Transverse colon (tissue), 4 donors: ENCODE results near the gene STK33. TPM values are rescaled to one million over a fixed set of nuclear protein-coding genes. Genes with fewer than 3 reads are reported as not detected.

Experiments
- DNase-seq: peaks from one replicate; pipeline ENCODE4 v3.0.0-alpha.2; 2019
- H3K27ac ChIP-seq, 4 donors: fragments of 200-600 bp; sonication (generic); 2 replicates each; pipeline ENCODE4 v1.5.1; 2016 to 2018; ENCODE audit warnings: inconsistent platforms in 4 of 4
- H3K27me3 ChIP-seq: fragments of 200-600 bp; sonication (generic); 2 replicates; pipeline ENCODE4 v1.5.1; 2017; ENCODE audit warnings: inconsistent platforms
- H3K36me3 ChIP-seq, 4 donors: fragments of 200-600 bp; sonication (generic); 2 replicates each; pipeline ENCODE4 v1.5.1; 2017 to 2019; ENCODE audit warnings: inconsistent platforms in 4 of 4
- H3K4me1 ChIP-seq, 4 donors: fragments of 200-600 bp; sonication (generic); 2 replicates each; pipeline ENCODE4 v1.5.1; 2017 to 2020; ENCODE audit warnings: inconsistent platforms in 4 of 4
- H3K4me3 ChIP-seq, 4 donors: fragments of 200-600 bp; sonication (generic); 1 replicate in 1 of 4; 2 replicates in 3 of 4; pipeline versions ENCODE4 v1.5.1 to v1.6.1; 2017 to 2019; ENCODE audit warnings: inconsistent platforms in 4 of 4
- H3K9me3 ChIP-seq, 2 donors: fragments of 200-600 bp; sonication (generic); 2 replicates each; pipeline ENCODE4 v1.5.1; 2017 to 2019; ENCODE audit warnings: inconsistent platforms in 2 of 2
- EP300 ChIP-seq: sonication (generic); formaldehyde crosslinking; IDR thresholded peaks from one replicate; pipeline ENCODE4 v1.6.1; 2017; ENCODE audit warnings: antibody characterized with exemption, low read depth
- POLR2A ChIP-seq: fragments of 450-650 bp; IDR thresholded peaks from one replicate; pipeline ENCODE4 v1.6.1; 2016; ENCODE audit warnings: antibody characterized with exemption, mild to moderate bottlenecking, moderate library complexity
- POLR2AphosphoS5 ChIP-seq, 3 donors: sonication (generic); formaldehyde crosslinking; IDR thresholded peaks; one replicate each; pipeline ENCODE4 v1.6.1; 2016; ENCODE audit warnings: antibody characterized with exemption in 3 of 3
- WGBS, 2 donors: methylation state at CpG; one replicate each; pipeline ENCODE4 v1.1.5; 2018; ENCODE audit warnings: low coverage in 1 of 2; 5-methylcytosine and 5-hydroxymethylcytosine counted together
- in situ Hi-C, 4 donors: fragments of 200-750 bp; cut with MboI; loops; one replicate each; pipeline versions ENCODE4 v1.15.0 to v1.15.1; 2017; ENCODE audit warnings: low sequenced_read_pairs in 3 of 4, low pct_ligation_motif_present in 1 of 4, low pct_unique_long_range_greater_than_20kb in 1 of 4
- intact Hi-C: fragments of 100-400 bp; cut with DNase I; formaldehyde crosslinking; loops from one replicate; pipeline ENCODE4 v1.15.1; 2023; ENCODE audit warnings: low total_unique reads
- total RNA-seq, 4 donors: library from RNA; depleted of rRNA; stranded (reverse); fragments of >200 nt; gene quantifications; one replicate each; pipeline ENCODE4 v1.1.0, GENCODE V29; 2016
- TF ChIP-seq, protein P1 (sequence below), 5 experiments: fragments of 200-600 bp in 3 of 5; fragments of 450-650 bp in 2 of 5; sonication (generic) in 3 of 5; IDR thresholded peaks; 1 replicate in 2 of 5; 2 replicates in 3 of 5; pipeline ENCODE4 v1.5.1; 2016 to 2017; ENCODE audit warnings: antibody characterized with exemption in 5 of 5, inconsistent platforms in 3 of 5, mild to moderate bottlenecking in 2 of 5, moderate library complexity in 1 of 5

Gene STK33
- total RNA-seq, 4 donors from 2014 or later, result 2.0 to 14.2 (median 3.8) TPM

GRCh38 chr11:8586184-8586583, 7.8 kb downstream of the STK33 start:
- Histone ChIP-seq H3K4me1 (no peaks in the 10 kb centered on the region), H3K4me3 (no peak overlapping the region), H3K36me3 (no peaks in the 10 kb centered on the region), H3K27ac (no peak overlapping the region), H3K27me3 (no peaks in the 10 kb centered on the region), H3K9me3 (no peaks in the 10 kb centered on the region)
- TF ChIP-seq EP300, result no peak
- TF ChIP-seq, protein P1, sequence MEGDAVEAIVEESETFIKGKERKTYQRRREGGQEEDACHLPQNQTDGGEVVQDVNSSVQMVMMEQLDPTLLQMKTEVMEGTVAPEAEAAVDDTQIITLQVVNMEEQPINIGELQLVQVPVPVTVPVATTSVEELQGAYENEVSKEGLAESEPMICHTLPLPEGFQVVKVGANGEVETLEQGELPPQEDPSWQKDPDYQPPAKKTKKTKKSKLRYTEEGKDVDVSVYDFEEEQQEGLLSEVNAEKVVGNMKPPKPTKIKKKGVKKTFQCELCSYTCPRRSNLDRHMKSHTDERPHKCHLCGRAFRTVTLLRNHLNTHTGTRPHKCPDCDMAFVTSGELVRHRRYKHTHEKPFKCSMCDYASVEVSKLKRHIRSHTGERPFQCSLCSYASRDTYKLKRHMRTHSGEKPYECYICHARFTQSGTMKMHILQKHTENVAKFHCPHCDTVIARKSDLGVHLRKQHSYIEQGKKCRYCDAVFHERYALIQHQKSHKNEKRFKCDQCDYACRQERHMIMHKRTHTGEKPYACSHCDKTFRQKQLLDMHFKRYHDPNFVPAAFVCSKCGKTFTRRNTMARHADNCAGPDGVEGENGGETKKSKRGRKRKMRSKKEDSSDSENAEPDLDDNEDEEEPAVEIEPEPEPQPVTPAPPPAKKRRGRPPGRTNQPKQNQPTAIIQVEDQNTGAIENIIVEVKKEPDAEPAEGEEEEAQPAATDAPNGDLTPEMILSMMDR (IDR thresholded peaks at IDR 0.05), result no peak
- no peak for TF ChIP-seq POLR2AphosphoS5 (IDR thresholded peaks at IDR 0.05)
- no peak for TF ChIP-seq POLR2A
- in situ Hi-C loops (no loop called here), intact Hi-C loops (no loop called here)
- no peak for DNase-seq
- 81% methylated on average over 1 of the region's 1 CpG; no CpG with 5 or more reads in 1 of the 2 donors for WGBS, 2 donors

- no peak overlapping the region for H3K27ac ChIP-seq
- 70% methylated on average over 2 of the region's 2 CpGs; no CpG with 5 or more reads in 1 of the 2 donors for WGBS, 2 donors
Observed at GRCh38 chr11:8584511-8584910, 9.5 kb downstream of the STK33 start.

DNA sequence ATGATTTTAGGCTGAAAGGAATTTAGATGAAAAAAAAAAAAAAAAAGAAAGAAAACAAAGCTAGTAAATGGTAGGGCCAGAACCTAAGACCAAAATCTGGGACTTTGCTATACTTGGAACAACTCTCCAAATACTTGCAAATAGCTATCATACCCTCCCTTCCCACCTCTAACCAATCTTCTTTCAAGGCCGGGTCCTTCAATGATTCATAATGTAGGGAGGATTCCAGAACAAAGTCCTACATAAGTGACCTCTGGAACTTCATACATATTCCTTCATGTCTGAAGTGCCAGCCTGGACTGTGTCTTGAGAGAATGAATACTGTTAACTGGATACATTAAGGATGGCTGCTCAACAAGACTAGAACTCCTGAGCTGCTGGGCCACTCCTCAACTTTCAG, 9.9 kb downstream of the STK33 start:
- intact Hi-C loops (no loop called here), in situ Hi-C loops (no loop called here)
- no peak for TF ChIP-seq EP300
- TF ChIP-seq POLR2AphosphoS5 (IDR thresholded peaks at IDR 0.05), result no peak
- no peak for TF ChIP-seq POLR2A
- TF ChIP-seq, protein P1 (IDR thresholded peaks at IDR 0.05), result no peak
- H3K4me3 ChIP-seq, result no peak overlapping the region
- no peak for DNase-seq
- H3K36me3 ChIP-seq, result no peaks in the 10 kb centered on the region
- no peaks in the 10 kb centered on the region for H3K4me1 ChIP-seq
- 43% methylated on average over 1 of the region's 1 CpG; no CpG with 5 or more reads in 1 of the 2 donors for WGBS, 2 donors
- no peaks in the 10 kb centered on the region for H3K9me3 ChIP-seq
- H3K27ac ChIP-seq, result no peak overlapping the region
- H3K27me3 ChIP-seq, result no peaks in the 10 kb centered on the region

More at GRCh38 chr11:8584511-8584910, 9.5 kb downstream of the STK33 start:
- no peak for DNase-seq
- no peaks in the 10 kb centered on the region for H3K4me1 ChIP-seq
- no peaks in the 10 kb centered on the region for H3K27me3 ChIP-seq
- no peak overlapping the region for H3K4me3 ChIP-seq
- no peaks in the 10 kb centered on the region for H3K9me3 ChIP-seq
- TF ChIP-seq, protein P1 (IDR thresholded peaks at IDR 0.05), result no peak
- TF ChIP-seq POLR2A (no peak), EP300 (no peak), POLR2AphosphoS5 (IDR thresholded peaks at IDR 0.05) (no peak)
- intact Hi-C loops, result no loop called here
- H3K36me3 ChIP-seq, result no peaks in the 10 kb centered on the region
- in situ Hi-C loops, result no loop called here

DNA sequence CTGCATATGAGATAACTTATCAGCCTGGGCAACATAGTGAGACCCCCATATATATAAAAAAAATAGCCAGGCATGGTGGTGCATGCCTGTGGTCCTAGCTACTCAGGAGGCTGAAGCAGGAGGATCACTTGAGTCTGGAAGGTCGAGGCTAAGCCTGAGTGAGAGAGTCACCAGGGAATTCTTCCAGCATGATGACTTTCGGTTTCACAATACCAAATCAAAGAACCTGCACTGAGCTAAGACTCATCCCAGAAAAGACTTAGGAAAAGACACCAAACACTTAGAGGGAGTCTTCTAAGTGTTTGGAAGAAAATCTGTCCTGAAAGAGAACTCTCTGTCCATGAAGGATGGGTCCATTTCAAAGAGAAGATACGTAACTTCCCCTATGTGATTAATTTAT, 12.7 kb downstream of the STK33 start:
- TF ChIP-seq, protein P1 (IDR thresholded peaks at IDR 0.05), result no peak
- no peak for TF ChIP-seq EP300
- TF ChIP-seq POLR2A, result no peak
- TF ChIP-seq POLR2AphosphoS5 (IDR thresholded peaks at IDR 0.05), result no peak

More for the DNA sequence above, 12.7 kb downstream of the STK33 start:
- intact Hi-C loops, result no loop called here
- DNase-seq, result no peak
- WGBS, 2 donors, result 78 to 81% methylated on average over 3 of the region's 3 CpGs
- Histone ChIP-seq H3K4me1 (no peaks in the 10 kb centered on the region), H3K27ac (no peak overlapping the region), H3K9me3 (peaks cover 0 to 6% of the 10 kb centered on the region in 2 donors), H3K27me3 (no peaks in the 10 kb centered on the region), H3K4me3 (no peak overlapping the region), H3K36me3 (no peaks in the 10 kb centered on the region)
- in situ Hi-C loops, result no loop called here
